GM19328 (cell line): ENCODE results near the gene COL15A1.

Source experiments
- ATAC-seq: cut with Tn5 transposase; IDR thresholded peaks from one replicate; pipeline ENCODE4 v1.9.1; 2021; ENCODE audit warnings: mild to moderate bottlenecking, moderate library complexity; ENCODE audit not compliant: unreplicated experiment

COL15A1 gene

GRCh38 chr9:98944057-98944733 is 488 bp downstream of the COL15A1 start:
- ATAC-seq = no peak

DNA sequence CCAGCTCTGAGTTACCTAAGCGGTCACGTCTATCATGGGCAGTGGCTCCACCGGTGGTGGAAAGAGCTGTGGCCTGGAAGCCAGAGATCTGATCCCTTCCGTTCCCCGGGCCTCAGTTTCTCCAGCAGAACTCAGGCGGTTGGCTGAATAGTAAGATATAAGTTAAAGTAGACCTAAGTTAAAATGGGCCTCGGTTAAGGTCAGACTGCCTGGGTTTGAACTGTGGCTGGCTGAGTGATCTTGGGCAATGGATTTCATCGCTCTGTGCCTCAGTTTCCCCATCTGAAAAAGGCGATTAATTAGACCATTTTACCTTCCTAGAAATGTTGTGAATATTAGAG is 997 bp downstream of the COL15A1 start:
- no peak for ATAC-seq

- no peak for ATAC-seq
Measured at GRCh38 chr9:98949565-98949964, 5.9 kb downstream of the COL15A1 start.

GRCh38 chr9:98950262-98950661 is 6.6 kb downstream of the COL15A1 start:
- ATAC-seq = no peak

GRCh38 chr9:98951967-98952366 is 8.3 kb downstream of the COL15A1 start:
- ATAC-seq = no peak

DNA sequence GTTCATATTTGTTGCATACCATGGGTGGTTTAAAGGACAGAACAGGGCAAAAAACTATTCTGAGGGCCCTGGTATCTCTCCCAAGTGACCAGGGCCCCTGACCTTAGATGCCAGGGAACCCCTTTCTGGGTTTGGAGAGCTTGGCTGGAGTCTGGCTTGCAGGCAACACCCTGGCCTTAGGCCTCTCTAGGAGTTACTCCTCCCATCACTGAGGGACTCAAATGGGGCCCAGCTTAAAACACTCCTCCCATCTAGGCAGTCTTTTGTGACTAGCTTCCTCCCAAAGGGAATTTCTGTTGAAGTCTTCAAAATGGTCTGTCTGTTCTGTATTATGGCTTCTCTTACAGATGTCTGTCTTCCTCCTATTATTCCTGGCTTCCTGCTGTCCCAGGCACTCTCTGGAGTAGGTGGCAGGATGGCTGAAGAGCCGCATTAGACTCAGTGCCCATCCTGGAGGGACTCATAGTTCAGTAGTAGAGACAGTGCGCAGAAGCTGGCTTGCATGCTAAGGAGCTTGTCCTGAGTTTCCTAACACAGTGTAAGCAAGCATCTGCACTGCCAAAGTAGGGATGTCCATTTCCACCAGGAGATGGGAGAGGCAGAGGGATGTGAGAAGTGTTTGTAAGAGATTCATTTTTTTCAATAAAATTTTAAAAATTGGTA is 10.0 kb downstream of the COL15A1 start:
- ATAC-seq = no peak

GRCh38 chr9:98954244-98954610 is 10.5 kb downstream of the COL15A1 start:
- ATAC-seq = no peak

GRCh38 chr9:98955259-98955658 is 11.6 kb downstream of the COL15A1 start:
- ATAC-seq = no peak

- ATAC-seq = no peak
Measured at GRCh38 chr9:98957826-98958225, 14.1 kb downstream of the COL15A1 start.

GRCh38 chr9:98958271-98958984 is 14.7 kb downstream of the COL15A1 start:
- no peak for ATAC-seq

DNA sequence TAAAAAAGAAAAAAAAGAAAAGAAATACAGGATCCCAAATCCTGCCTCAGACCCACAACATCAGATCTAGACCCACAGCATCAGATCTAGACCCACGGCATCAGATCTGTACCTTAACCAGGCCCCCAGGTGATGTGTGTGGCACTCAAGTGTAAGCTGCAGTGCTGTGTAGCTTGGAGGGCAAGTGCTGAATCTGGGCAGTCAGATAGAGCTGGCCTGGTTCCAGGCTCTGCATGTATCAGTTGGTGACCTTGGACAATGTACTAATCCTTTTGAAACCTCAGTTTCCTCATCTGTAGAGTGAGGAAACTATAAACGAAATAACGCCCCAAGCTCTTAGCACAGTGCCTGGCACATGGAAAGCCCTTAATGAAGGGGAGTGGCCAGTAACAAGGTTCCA is 16.7 kb downstream of the COL15A1 start:
- no peak for ATAC-seq

- no peak for ATAC-seq
Measured at GRCh38 chr9:98961513-98962180, 17.9 kb downstream of the COL15A1 start.

GRCh38 chr9:98962181-98962560 is 18.5 kb downstream of the COL15A1 start:
- no peak for ATAC-seq

DNA sequence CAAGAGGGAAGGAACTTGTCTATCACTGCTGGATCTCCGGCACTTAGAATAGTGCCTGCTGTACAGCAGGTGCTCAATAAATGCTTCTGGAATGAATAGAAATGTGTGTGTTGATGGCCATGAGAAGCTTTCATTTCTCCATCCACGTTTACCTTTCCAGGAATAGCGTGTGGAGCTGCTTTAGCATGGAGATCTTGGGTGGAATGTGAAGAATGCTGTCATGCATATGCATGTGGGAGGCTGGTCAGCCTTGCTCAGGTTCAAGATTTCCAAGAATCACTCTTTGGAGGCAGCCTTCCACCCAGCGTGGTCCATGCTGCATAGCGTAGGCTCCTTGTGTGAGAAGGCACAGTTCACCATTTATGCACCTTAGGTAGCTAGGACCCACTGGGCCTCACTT is 19.2 kb downstream of the COL15A1 start:
- no peak for ATAC-seq

DNA sequence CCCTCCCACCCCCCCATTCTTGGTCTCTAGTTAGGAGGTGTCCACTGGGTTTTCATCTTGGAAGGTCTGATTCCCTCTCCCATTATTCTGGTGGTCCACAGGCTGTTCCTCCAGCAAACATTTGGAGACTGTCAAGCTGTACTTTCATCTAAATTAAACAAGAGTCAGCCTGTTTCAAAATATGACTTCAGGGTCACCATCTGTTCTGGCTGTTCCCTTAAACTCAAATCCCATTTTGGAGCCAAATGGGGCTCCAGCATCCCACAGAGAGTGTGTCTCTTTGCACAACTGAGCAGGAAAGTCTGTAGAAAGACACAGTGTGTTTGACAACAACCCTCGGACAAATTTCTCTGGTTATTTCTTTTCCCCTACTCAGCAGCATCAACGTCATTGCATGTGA is 20.5 kb downstream of the COL15A1 start:
- no peak for ATAC-seq

DNA sequence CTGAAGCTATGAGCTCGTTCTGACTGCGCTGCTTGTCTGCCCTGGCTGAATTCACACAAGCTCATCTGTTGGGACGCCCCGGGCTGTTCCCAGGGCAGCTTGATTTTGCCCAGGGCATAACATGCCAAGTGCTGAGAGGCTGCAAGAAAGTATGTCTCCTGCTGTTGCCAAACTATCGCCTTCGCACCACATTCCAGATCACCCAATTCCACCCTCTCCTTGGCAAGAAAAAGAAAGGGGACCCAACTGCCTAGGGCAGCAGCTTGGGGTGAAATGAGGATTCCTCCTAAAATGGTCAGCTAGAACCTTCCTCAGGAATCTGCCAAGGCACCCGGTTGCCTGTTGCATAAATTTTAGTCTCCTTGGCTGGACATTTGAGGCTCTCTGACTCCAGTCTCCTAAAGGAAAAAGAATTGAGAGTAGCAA is 21.2 kb downstream of the COL15A1 start:
- no peak for ATAC-seq

DNA sequence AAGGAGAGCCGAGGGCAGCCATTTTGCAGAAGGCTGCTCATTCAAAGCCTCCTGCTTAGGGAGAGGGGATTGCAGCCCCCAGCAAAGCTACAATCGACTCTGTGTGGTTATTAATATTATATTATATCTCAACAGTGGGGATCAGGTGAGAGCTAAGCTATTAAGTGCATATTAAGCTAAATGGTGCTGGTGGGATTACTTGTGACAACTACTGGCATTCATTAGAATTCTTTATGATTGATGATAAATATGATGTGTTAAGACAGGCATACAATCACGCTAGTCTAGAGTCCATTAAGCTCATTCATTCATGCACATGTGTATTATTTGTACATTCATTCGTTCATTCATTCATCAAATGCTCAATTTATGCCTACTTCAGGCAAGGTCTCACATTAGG is 23.0 kb downstream of the COL15A1 start:
- ATAC-seq = no peak

- ATAC-seq = no peak
Measured at GRCh38 chr9:98967257-98967656, 23.6 kb downstream of the COL15A1 start.

DNA sequence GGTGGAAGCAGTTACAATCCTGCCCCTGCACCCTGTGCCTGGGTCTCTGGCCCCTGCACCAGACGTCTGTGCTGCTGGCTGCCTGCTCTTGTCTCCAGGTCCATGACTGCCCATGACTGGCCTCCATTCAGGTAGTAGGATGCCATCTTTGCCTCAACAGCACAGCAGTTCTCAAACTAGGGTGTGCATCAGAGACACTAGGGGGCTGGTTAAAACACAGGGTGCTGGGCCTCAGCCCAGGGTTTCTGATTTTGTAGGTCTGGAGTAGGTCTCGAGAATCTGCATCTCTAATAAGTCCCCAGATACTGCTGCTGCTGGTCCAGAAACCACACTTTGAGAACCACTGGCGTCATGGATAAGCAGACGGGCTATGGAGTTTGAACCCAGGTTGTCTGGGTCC is 24.0 kb downstream of the COL15A1 start:
- no peak for ATAC-seq

GRCh38 chr9:98968601-98969337 is 25.1 kb downstream of the COL15A1 start:
- no peak for ATAC-seq

GRCh38 chr9:98970532-98971041 is 26.9 kb downstream of the COL15A1 start:
- no peak for ATAC-seq
